IMR-90 (cell line): Measurements from ENCODE around the gene SEBOX.

ENCODE experiments used
- BHLHE40 ChIP-seq: fragments of 150-350 bp; IDR thresholded peaks from 2 replicates; pipeline ENCODE4 v1.6.1; 2016; ENCODE audit warnings: mild to moderate bottlenecking, low read depth, low read length
- MXI1 ChIP-seq: IDR thresholded peaks from 2 replicates; pipeline ENCODE4 v1.6.1; 2012; ENCODE audit warnings: low read depth, mild to moderate bottlenecking, low read length, moderate library complexity, borderline replicate concordance
- RAD21 ChIP-seq: IDR thresholded peaks from 2 replicates; pipeline ENCODE4 v1.6.1; 2012; ENCODE audit warnings: low read length, improper control_type of control experiment

GRCh38 chr17:28381141-28381825 is 16.3 kb upstream of the SEBOX start:
- TF ChIP-seq BHLHE40 (no peak), MXI1 (no peak), RAD21 (no peak)
